ENCODE measurements around the gene GNAI3.
A peak's percentile ranks its signal among the peaks of the same experiment; 100 is the strongest.

GNAI3 gene

DNA sequence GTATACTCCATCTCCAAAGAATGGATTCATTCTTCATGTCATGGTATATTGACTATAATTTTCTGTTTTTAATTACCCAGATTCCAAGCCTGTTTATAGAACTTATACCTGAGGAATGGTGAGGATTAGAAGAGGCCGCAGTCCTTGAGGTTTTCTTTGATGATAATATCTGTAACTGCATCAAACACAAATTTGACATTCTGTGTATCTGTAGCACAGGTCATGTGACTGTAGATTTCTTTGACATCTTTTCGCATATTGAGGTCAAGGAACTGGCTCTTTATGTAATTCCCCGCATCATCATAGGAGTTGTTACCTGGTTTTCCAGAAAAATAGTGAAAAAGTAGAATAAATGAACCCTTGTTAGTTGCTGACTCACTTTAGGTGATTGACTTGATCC is 54.8 kb downstream of the GNAI3 start:
- DNase-seq = no peak

DNA sequence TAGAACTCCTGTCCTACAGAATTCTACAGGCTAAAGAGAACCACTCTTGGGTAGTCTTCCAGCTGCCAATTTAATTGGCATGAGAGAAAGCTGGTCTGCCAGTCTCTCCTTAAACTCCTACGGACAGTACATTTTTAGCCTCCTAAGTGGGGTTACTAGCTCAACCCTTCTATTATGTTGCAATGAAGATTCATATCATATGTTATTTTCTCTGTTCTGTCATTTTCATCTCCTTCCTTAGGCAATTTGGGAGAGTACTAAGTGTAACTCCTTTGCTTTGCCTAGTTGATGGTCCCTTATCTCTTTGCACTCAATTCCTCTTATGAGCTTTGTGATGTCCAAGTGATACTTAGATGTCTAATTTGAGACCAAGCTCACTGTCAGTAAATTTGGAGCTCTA is 57.0 kb downstream of the GNAI3 start:
- no peak for DNase-seq

DNA sequence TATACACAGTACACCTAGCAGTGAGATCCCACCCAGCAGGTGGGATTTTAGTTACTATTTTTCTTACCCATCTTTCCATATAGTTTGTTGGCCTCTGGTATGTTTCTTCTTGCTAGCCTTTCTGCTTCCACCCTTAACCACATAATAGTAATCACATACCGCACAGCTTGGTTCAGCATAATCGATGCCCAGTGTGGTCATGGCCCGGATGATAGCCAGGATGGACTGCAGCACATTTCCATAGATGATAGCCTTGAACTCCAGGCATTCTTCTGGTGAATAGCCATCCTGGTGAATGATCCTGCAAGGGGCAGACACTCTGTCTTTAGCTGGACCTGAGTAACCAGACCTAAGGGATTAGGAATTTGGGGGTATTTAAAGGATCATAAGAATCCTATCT is 61.5 kb downstream of the GNAI3 start:
- no peak for DNase-seq

DNA sequence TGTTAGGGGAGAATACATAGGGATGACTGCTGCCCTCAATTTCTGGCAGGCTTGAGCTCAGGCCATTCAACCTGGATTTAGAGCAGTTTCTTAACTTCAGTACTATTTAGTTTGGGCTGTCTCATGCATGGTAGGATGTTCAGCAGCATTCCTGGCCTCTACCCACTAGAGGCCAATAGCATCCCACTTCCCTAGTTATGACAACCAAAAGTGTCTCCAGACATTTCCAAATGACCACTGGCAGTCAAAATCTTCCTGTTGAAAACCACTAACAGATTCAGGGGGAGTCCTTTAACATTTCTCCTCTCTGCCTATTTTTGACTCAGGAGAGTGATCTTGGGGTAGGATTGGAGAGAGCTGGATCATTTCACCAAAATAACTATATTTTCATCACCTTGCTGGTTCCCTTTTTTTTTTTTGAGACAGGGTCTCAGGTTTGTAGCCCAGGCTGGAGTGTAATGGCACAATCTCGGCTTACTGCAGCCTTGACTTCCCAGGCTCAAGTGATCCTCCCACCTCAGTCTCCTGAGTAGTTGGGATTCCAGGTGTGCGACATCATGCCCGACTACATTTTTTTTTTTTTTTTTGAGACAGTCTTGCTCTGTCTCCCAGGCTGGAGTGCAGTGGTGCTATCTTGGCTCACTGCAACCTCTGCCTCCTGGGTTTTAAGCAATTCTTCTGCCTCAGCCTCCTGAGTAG is 62.3 kb downstream of the GNAI3 start:
- no peak for DNase-seq

DNA sequence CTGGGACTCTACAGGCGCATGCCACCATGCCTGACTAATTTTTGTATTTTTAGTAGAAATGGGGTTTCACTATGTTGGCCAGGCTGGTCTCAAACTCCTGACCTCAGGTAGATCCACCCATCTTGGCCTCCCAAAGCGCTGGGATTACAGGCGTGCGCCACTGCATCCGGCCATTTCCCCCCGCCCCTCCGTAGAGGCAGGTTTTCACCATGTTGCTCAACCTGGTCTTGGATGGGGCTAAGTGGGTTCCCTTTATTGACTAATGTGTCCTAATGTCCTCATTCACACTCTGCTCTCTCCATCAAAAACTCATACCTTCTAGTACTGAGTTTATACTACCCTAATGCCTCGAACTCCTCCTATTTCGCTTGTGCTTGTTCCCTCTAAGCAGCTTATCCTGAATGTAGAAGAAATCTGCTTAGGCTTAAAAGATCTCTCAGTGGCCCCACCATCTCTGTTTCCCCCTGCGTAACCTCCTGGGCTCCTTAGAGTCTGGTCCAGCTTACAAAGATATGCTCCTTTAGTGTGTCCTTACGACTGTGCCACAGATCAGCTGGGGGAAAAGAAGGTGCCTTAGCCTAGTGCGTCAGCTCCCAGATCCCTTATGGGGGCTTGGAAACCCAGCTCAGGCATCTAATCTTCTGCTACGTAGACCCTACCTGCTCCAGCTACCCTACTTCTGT is 63.0 kb downstream of the GNAI3 start:
- DNase-seq = no peak

DNA sequence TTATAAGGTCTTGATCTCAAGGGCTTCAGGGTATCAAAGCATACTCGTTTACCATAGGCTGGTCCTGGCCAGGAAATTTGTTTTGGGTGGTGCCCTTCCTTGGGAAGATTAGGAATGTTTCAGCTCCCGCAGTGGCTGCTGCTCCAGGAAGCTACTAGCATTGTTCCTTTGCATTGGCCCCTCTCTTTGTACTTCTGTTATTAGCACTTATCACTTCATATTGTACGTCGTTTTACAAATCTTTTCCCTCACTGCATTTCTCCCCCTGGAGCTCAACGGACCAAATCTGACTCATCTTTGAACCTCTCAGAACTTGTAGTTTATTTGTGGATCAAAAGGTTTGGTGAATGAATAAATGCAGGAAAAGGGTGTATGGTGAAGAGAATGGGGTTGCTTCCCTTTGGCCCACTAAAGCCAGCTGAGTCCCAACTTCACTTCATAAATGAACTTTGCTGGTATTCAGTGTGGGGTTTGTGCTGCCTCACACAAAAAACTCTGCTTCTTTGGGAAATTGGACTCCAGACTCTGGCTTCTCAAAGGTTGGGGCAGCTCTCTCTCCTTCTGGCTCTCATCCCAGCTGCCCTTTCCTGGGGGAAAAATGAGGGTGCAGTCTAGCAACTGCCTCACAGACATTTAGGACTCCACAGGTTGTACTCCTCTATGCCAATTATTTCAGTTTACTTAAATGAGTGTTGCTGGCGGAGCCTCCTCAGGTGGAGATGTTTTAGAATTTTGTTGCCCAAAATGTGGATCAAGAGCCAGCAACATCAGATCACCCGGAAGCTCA is 65.1 kb downstream of the GNAI3 start:
- no peak for DNase-seq

DNA sequence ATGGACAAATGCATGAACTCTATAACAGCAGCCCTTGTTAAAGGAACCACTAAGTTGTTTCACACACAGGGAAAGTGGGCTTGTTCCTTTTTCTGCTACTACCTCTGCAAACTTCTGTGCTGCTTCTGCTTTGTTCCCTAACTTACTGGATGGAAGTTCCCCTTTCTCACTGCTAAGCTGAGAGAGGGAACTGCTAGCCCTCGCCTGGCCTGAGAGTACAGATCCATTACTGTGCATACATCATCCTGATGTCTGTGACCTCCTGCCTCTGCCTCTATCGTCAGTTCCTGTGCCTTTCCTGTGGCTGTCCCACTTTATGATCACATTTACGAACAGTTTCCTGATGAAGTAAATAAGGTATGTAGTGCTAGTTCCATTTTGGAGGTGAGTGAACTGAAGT is 67.5 kb downstream of the GNAI3 start:
- no peak for DNase-seq

DNA sequence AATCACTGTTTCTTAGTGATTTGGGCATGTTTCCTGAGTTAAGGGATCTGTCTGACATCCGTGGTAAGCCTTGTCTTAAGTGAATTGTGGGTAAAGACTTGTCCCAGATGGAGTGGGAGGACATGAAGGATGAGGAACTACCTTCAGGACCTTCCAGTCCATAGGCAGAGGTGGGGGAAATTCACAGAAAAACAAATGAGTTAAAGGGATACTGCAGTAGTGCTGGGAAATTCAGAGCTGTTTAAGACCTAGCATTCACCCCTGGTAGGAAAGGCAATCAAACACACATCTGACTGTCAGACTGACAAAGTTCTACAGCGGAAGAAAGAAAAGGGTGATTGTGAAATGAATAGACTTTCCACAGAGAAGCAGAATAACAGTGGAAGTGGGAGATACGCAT is 68.0 kb downstream of the GNAI3 start:
- no peak for DNase-seq

DNA sequence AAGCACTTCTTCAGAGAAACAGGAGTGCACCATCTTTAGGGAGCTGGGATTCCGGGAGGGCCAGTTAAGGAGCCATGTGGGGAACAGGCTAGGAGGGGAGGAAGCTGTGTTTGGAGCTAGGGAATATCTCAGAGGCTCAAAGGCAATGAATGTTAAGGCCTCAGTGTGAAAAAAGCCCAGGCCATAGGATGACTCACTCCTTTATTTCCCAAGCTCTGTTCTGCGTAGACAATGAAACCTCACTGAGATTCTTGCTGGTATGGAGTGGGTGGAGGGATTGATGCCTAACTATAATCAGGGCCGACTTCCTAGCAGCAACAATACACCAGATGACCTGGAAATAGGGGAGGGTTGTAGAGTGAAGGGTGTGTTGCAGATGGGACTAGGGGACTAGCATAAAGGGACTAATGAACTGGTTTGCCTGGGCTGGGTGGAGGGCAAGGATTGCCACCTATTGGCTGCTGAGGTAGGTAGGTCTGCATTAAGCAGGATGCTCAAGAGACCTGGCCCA is 68.9 kb downstream of the GNAI3 start:
- DNase-seq = no peak

DNA sequence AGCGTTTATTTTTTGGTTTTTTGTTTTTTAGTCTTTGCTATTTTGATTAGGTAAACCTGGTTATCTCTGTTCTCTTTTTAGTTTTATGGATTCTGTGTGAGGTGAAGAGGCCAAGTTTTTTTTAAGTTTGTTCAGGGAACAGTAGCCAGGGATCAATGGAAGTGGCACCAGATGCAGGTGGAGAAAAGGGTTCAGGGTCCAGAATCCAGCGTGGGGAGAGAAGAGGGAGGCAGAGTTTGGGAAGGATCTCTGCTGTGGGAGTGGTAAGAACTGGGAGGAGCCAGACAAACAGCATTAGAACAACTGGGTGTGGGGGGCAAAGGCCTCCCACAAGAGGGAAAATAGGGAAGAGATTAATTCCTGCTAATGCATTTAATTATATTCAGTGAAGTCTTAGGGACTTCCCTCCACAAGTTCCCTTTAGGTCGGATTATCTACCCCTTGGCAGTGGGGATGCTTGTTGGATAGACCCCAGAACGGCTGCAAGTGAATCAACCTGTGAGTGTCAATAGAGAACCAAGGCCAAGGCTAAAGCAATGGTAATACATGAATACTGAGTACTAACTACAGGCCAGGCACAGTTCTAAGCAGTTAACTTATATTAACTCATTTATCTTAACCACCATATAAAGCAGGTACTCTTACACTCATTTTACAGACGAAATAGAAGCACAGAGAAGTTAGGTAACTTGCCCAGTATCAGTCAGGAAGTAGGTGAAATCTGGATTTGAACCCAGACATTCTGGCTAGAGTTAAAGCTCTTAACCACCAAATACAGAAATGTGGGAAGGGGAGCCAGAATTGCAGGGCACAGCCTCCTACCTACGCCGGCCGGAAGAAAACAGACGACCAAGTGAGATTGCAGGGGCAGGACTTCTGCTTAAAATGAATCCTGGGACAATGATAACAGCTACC is 70.5 kb downstream of the GNAI3 start:
- DNase-seq = no peak

DNA sequence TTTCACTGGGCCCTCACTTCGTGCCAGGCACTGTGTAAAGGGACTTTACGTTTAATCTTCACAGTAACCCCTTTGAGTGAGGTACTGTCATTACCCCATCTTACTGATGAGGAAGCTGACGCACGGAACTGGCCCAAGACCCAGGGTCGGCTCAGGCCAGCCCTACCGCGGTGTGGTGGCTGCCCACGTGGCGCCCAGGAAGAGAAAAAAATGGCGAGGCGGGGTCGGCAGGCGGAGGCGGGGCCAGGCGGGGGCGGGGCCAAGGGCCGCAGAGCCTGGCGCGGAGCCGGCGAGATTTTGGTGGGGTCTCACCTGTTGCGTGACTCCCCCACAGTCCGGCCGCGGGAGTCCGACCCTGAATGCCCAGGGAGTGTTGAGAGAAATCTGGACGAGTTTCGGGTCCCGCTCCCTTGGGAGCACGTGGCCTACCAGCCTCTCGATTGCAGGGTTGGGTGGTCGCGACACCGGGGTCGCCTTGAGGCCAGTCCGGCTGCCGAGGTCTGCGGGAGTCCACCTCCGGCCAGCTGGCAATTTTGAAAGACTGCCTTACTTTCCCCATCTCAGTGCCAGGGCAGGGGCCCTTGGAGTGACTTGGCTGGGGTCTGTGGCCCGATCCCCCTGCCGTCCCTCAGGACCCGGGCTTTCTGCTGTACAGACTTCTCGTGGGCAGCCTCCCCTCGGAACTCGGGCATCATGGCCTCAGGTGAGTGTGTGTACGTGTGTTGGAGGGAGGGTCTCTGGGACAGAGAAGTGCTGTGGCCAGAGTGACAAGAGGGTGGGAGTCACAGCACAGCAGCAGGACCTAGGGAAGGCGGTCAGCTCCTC is 71.4 kb downstream of the GNAI3 start, which contains the start of the genes AMPD2 and GNAT2:
TSS of gene AMPD2 (plus strand) at position 262 of the 825 bp plus-strand sequence. CDS start 1,339 bp downstream, outside the sequence.
TSS of gene GNAT2 (minus strand) at position 41 of the 825 bp plus-strand sequence. CDS start 6,746 bp downstream, outside the sequence.
- peak; percentile 32 for DNase-seq

DNA sequence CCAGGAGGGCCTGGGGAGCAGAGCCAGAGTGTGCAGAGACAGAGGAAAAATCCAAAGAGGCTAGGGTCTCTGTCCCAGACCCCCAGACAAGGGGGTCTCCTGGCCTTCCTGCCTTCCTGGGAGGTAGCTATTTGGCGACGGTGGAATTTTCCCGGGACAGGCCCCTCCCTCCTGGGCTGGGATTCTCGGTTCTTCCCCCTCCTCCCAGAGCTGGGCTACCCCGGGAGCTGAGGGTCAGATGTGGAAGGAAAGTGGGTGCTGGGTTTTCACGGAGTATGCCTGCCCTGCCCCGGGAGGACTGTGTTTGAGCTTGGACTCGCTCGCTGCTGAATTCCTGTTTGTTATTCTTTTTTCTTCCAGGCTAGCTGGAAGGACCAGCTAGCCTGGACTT is 72.0 kb downstream of the GNAI3 start:
- no peak for DNase-seq

DNA sequence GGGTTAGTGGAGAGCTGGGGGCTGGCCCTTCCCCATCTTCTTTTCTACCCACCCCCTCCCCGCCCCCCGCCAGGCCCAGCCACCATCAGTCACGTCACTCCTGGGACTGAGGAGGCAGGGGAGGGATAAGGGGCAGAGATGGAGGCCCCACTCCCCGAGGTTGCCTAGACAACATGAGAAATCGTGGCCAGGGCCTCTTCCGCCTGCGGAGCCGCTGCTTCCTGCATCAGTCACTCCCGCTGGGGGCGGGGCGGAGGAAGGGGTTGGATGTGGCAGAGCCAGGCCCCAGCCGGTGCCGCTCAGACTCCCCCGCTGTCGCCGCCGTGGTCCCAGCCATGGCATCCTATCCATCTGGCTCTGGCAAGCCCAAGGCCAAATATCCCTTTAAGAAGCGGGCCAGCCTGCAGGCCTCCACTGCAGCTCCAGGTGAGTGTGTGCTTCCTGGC is 72.4 kb downstream of the GNAI3 start:
- peak; percentile 71 for DNase-seq

DNA sequence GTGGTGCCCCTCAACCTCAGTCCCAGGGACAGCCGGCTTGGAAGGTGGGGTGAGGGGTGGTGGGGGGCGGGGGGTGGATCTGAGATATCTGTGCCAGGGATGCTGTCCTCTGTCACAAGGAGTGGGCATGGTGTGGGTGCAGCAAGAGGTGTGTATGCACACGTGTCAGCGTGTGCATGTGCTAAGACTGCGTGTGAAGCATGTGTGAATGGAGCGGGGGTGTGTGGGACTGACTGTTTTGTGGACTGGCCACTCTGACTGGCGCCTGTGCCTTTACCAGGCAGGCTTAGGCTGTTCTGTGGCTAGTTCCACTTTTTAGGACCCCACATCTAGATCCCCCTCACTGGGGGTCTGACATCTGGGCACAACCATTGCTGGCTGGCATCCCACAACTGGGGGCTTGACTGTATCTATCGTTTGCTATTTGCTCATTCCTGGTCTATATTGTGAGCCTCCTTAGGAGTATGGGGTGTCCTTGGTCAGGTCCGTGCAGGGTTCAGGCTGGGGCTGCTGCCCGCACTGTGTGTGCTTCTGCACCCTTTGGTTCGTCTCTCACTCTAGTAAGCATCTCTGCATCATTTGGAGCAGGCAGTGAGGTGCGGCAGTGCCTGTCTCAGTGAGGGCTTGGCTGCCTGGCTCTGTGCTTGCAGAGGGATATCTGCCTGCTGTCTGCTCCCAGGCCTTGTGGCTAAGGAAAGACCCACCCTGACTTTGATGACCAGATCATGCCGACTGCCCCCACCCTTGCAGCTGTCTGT is 73.1 kb downstream of the GNAI3 start:
- no peak for DNase-seq

DNA sequence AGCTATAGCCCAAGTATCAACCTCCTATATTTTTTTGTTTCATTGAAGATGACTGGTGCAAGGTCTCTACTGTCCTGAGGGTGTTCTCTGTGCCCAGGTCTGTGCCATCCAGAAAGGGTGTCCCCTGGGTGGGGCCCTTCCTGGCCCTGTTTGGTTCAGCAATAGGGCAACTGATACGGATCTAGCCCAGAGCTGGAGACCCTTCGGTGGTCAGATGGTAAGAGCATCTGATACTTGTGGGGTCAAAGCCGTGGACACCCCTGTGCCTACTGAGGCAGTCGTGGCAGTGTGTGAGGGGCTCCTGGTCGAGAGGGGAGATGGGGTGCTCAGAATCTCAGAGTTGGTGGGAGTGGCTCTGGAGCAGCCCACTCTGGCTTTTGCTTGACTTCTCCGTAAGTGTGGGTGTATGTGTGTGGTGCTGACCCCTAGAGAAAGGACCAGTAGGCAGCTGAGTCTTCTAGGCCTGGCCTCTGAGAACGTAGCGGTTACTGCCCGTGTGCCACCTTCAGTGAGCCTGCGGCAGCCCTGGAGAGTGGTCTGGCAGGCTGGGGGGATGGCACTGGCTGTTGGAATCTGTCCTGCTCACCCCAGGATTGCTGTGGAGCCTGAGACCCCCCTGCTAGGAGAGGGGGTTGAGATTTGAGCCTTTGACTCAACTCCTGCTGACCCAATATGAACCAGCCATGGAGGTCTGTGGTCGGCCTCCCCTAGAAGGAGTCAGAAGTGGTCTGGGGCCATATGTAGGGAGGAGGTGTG is 73.9 kb downstream of the GNAI3 start:
- no peak for DNase-seq

DNA sequence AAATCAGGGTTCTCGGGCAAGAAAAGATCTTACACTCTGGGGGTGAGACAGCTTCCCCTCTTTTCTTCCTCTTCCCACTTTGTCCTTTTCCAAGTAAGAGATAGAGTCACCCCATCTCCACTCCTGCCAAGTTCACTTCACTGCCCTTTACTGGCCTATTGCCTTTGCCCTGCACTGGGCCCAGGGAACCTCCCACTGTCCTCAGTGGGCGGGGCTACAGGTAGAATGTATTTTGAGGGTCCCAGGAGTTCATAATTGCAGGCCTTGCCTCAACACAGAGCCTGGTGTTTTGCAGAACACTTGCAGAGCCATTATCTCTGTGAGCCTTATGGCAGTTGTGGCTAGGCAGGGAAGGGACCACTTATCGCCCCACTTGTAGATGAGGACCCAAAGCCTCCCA is 74.5 kb downstream of the GNAI3 start:
- no peak for DNase-seq

DNA sequence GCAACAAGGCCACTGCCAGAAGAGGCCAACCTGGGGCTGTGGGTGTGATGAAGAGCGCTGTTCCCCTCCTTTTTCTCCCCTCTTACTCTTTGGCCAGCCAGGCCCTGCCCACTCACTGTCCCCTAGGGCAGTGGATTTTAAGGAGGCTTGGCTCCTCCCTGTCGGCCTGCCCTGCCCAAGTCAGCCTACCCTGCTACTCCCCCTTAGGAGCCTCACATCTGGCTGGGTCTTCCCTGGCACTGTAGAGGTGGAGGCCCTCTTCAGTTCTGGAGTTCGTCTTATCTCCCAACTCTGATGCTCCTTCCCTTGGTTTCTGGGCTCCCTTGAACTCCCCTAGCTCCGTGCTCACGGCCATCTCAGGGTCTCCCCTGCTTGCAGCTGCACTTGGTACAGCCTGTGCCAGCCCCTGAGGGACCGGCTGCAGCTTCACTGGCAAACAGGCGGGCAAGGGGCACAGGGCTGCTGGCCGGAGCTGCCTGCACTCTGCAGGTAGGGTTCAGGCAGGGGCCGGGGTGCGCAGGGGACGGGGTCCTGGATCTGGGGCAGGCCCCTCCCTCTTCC is 75.3 kb downstream of the GNAI3 start:
- DNase-seq = no peak

DNA sequence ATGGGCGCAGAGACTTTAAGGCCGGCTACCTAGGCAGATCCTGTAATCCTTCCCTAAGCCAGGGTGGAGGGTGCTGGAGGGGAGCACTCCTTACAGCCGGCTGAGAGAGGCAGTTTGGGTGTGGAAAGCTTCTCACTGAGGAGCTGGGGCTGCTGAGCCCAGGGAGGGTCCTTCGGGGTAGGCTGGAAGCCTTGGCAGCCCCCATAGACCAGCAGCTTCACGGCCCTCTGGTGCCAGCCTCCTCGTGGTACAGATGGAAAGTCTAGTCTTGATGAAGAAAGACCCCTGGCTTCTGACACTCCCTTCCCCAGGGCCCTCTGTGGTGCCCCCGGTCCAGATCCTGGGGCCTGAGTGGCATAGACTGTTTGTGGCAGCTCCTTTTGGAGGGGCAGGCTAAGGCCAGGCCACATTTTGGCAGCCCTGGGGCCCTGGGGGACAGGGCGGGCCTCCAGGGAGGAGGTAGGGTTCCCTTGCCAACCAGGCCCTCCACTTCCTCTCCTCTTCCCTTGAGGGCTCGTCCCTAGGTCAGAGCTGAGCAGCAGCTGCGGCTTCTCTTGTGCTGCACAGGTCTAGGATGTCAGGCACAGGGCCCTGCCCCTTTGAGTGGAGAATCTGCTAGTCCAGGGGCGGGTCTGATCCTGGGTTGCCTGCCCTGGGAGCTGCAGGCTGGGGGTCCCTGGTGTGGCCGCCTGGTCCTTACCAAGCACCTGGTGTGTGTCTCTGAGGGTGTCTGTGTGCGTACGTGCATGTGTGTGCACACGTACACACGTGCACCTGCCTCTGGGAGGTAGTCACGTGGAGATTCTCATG is 76.0 kb downstream of the GNAI3 start:
- DNase-seq = no peak

DNA sequence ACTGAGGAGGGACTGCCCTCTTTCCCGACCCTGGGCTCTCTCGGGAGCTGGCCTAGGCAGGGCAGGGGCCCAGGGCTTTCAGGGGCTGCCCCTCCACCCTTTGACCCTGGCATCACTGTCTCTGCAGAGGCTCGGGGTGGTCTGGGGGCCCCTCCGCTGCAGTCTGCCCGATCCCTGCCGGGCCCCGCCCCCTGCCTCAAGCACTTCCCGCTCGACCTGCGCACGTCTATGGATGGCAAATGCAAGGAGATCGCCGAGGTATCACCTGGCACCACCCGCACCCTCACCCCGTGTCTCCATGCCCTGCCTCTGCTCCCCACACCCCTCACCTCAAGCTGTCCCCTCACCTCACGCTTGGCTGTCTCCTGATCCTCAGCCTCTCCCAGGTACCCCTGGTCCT is 76.8 kb downstream of the GNAI3 start:
- no peak for DNase-seq

Data from NCI-H2029 (cell line).